Muscle of arm (tissue), 12 donors: ENCODE data around the gene TINAG. TPM values are rescaled to one million over a fixed set of nuclear protein-coding genes. Genes with fewer than 3 reads are reported as not detected.
A peak's percentile ranks its signal among the peaks of the same experiment; 100 is the strongest.

Source experiments
- DNase-seq: peaks from one replicate; pipeline ENCODE4 v3.0.0-alpha.2; 2013
- polyA plus RNA-seq, 12 donors: library from polyadenylated mRNA; unstranded; fragments of 120-200 nt; gene quantifications; one replicate each; pipeline ENCODE4 v1.2.1, GENCODE V29; 2013; ENCODE audit not compliant: insufficient read length in 12 of 12

TINAG gene
- polyA plus RNA-seq, 12 donors, result 0.09 TPM; not detected in 11

- DNase-seq, result no peak
Observed at GRCh38 chr6:54427396-54427937, 119.2 kb downstream of the TINAG start.

- no peak for DNase-seq
Observed at GRCh38 chr6:54428431-54428830, 120.2 kb downstream of the TINAG start.

- DNase-seq, result peak; percentile 56
Observed at GRCh38 chr6:54431466-54431865, 123.2 kb downstream of the TINAG start.

Other genes starting within 250 kb of the TINAG start
- 10 to 100 TPM in 11 of 12 donors, not detected in 1; 21.8 to 76.6 (median 61.5) TPM for gene MLIP, start 197.0 kb upstream of the TINAG start, polyA plus RNA-seq